HFFc6 (cell line): ENCODE results near the gene SLC2A14. TPM values are rescaled to one million over a fixed set of nuclear protein-coding genes. Genes with fewer than 3 reads are reported as not detected.
"Not testable (repeated sequence)": the region's sequence is repeated elsewhere in the genome, so short reads cannot be mapped to it uniquely, and the experiment has no call there.

Experiments
- DNase-seq: peaks from one replicate; pipeline ENCODE4 v3.0.0-alpha.2; 2018
- H3K27ac Mint-ChIP-seq: 2 replicates; pipeline ENCODE4 v1.8.0; 2020; ENCODE audit warnings: mild to moderate bottlenecking, mixed read lengths
- H3K27me3 Mint-ChIP-seq: 2 replicates; pipeline ENCODE4 v1.8.0; 2021; ENCODE audit warnings: mild to moderate bottlenecking, moderate library complexity, mixed read lengths; ENCODE audit not compliant: insufficient read depth
- H3K36me3 Mint-ChIP-seq: 2 replicates; pipeline ENCODE4 v1.8.0; 2021; ENCODE audit warnings: low read depth, mixed read lengths
- H3K4me1 Mint-ChIP-seq: 2 replicates; pipeline ENCODE4 v1.8.0; 2020; ENCODE audit warnings: low read depth, mixed read lengths
- H3K4me3 Mint-ChIP-seq: 2 replicates; pipeline ENCODE4 v1.8.0; 2020; ENCODE audit warnings: mild to moderate bottlenecking, moderate library complexity, mixed read lengths
- H3K9me3 Mint-ChIP-seq: 2 replicates; pipeline ENCODE4 v1.8.0; 2020; ENCODE audit warnings: mild to moderate bottlenecking, mixed read lengths
- CTCF ChIP-seq: fragments of 200-600 bp; sonication (generic); IDR thresholded peaks from 2 replicates; pipeline ENCODE4 v1.5.0; 2021; ENCODE audit warnings: antibody characterized with exemption, mild to moderate bottlenecking
- total RNA-seq, 6 experiments: library from RNA; stranded (reverse); fragmentation: NEBNext Ultra II Directional; extraction: Animal tissue kit (Norgen Biotek cat#: 25700); gene quantifications; 2 replicates in 1 of 6; 3 replicates in 5 of 6; pipeline ENCODE4 v1.2.3, GENCODE V29; 2021

Gene SLC2A14
- total RNA-seq, 6 experiments from 2014 or later: 0.07 TPM; not detected in 5

- no peak for DNase-seq
- no peaks in the 10 kb centered on the region for H3K9me3 Mint-ChIP-seq
- peaks cover 8% of the 10 kb centered on the region for H3K4me1 Mint-ChIP-seq
- H3K4me3 Mint-ChIP-seq: no peak overlapping the region
- H3K36me3 Mint-ChIP-seq: no peaks in the 10 kb centered on the region
- peaks cover 8% of the 10 kb centered on the region for H3K27me3 Mint-ChIP-seq
- no peak for TF ChIP-seq CTCF
- no peak overlapping the region for H3K27ac Mint-ChIP-seq
These were observed 37.6 kb downstream of the SLC2A14 start for GRCh38 chr12:7835116-7835515.

- no peak for DNase-seq
- H3K4me1 Mint-ChIP-seq: peaks cover 8% of the 10 kb centered on the region
- no peaks in the 10 kb centered on the region for H3K36me3 Mint-ChIP-seq
- no peaks in the 10 kb centered on the region for H3K9me3 Mint-ChIP-seq
- H3K4me3 Mint-ChIP-seq: no peak overlapping the region
- H3K27me3 Mint-ChIP-seq: peaks cover 8% of the 10 kb centered on the region
- no peak overlapping the region for H3K27ac Mint-ChIP-seq
- no peak for TF ChIP-seq CTCF
These were observed 38.0 kb downstream of the SLC2A14 start for GRCh38 chr12:7834701-7835100.

- DNase-seq: no peak
- Mint-ChIP-seq H3K4me3 (no peak overlapping the region), H3K36me3 (no peaks in the 10 kb centered on the region), H3K27me3 (peaks cover 12% of the 10 kb centered on the region), H3K27ac (no peak overlapping the region), H3K4me1 (peaks cover 8% of the 10 kb centered on the region), H3K9me3 (no peaks in the 10 kb centered on the region)
- TF ChIP-seq CTCF: no peak
These were observed 38.9 kb downstream of the SLC2A14 start for GRCh38 chr12:7833831-7834230.

- H3K27me3 Mint-ChIP-seq: peaks cover 15% of the 10 kb centered on the region
- DNase-seq, H3K27ac Mint-ChIP-seq, H3K36me3 Mint-ChIP-seq, H3K4me1 Mint-ChIP-seq, H3K9me3 Mint-ChIP-seq, H3K4me3 Mint-ChIP-seq: not testable (repeated sequence)
These were observed 39.5 kb downstream of the SLC2A14 start for GRCh38 chr12:7833201-7833600.

GRCh38 chr12:7832059-7832696 lies 40.5 kb downstream of the SLC2A14 start:
- peak; percentile 57 for DNase-seq
- Mint-ChIP-seq H3K36me3 (no peaks in the 10 kb centered on the region), H3K4me1 (peaks cover 8% of the 10 kb centered on the region), H3K27me3 (peaks cover 15% of the 10 kb centered on the region), H3K9me3 (no peaks in the 10 kb centered on the region), H3K27ac (no peak overlapping the region), H3K4me3 (no peak overlapping the region)
- TF ChIP-seq CTCF: peak; percentile 81

GRCh38 chr12:7829737-7830136 lies 43.0 kb downstream of the SLC2A14 start:
- not testable (repeated sequence) for H3K4me3 Mint-ChIP-seq, H3K27ac Mint-ChIP-seq, DNase-seq, H3K36me3 Mint-ChIP-seq, H3K4me1 Mint-ChIP-seq, H3K9me3 Mint-ChIP-seq
- peaks cover 13% of the 10 kb centered on the region for H3K27me3 Mint-ChIP-seq

GRCh38 chr12:7825754-7826153 lies 47.0 kb downstream of the SLC2A14 start:
- DNase-seq, H3K4me1 Mint-ChIP-seq, H3K9me3 Mint-ChIP-seq, H3K4me3 Mint-ChIP-seq, H3K27ac Mint-ChIP-seq, H3K27me3 Mint-ChIP-seq, H3K36me3 Mint-ChIP-seq: not testable (repeated sequence)
